Peyer's patch (tissue), 4 donors: ENCODE results near the gene KCNJ6. TPM values are rescaled to one million over a fixed set of nuclear protein-coding genes. Genes with fewer than 3 reads are reported as not detected.

ENCODE experiments used
- DNase-seq, 3 donors: peaks; one replicate each; pipeline ENCODE4 v3.0.0-alpha.2; 2017 to 2019
- H3K27ac ChIP-seq, 4 donors: fragments of 200-600 bp; sonication (generic); one replicate each; pipeline ENCODE4 v1.5.1; 2016 to 2019
- H3K27me3 ChIP-seq, 2 donors: fragments of 200-600 bp; sonication (generic); one replicate each; pipeline ENCODE4 v1.5.1; 2019
- H3K36me3 ChIP-seq, 3 donors: fragments of 200-600 bp; sonication (generic); one replicate each; pipeline ENCODE4 v1.5.1; 2016 to 2019
- H3K4me1 ChIP-seq, 4 donors: fragments of 200-600 bp; sonication (generic); one replicate each; pipeline ENCODE4 v1.5.1; 2016 to 2019
- H3K4me3 ChIP-seq, 4 donors: fragments of 200-600 bp; sonication (generic); 1 replicate in 3 of 4; 2 replicates in 1 of 4; pipeline ENCODE4 v1.5.1; 2016 to 2019; ENCODE audit warnings: mild to moderate bottlenecking in 1 of 4
- H3K9me3 ChIP-seq, 4 donors: fragments of 200-600 bp; sonication (generic); one replicate each; pipeline ENCODE4 v1.5.1; 2016 to 2019; ENCODE audit warnings: mild to moderate bottlenecking in 1 of 4
- POLR2A ChIP-seq, 2 donors: fragments of 450-650 bp; IDR thresholded peaks; one replicate each; pipeline ENCODE4 v1.5.1; 2017; ENCODE audit warnings: antibody characterized with exemption in 2 of 2, mild to moderate bottlenecking in 2 of 2, moderate library complexity in 2 of 2
- total RNA-seq, 4 donors: library from RNA; depleted of rRNA; stranded (reverse); fragments of >200 nt; gene quantifications; one replicate each; pipeline ENCODE4 v1.1.0, GENCODE V29; 2016
- TF ChIP-seq, protein P1 (sequence below), 6 experiments: fragments of 450-650 bp in 4 of 6; fragments of 200-600 bp in 2 of 6; sonication (generic) in 1 of 6; IDR thresholded peaks; one replicate each; pipeline ENCODE4 v1.5.1; 2017 to 2019; ENCODE audit warnings: antibody characterized with exemption in 6 of 6, mild to moderate bottlenecking in 3 of 6, moderate library complexity in 1 of 6

KCNJ6 gene
- total RNA-seq, 4 donors from 2014 or later: 0.13 to 0.83 (median 0.28) TPM

DNA sequence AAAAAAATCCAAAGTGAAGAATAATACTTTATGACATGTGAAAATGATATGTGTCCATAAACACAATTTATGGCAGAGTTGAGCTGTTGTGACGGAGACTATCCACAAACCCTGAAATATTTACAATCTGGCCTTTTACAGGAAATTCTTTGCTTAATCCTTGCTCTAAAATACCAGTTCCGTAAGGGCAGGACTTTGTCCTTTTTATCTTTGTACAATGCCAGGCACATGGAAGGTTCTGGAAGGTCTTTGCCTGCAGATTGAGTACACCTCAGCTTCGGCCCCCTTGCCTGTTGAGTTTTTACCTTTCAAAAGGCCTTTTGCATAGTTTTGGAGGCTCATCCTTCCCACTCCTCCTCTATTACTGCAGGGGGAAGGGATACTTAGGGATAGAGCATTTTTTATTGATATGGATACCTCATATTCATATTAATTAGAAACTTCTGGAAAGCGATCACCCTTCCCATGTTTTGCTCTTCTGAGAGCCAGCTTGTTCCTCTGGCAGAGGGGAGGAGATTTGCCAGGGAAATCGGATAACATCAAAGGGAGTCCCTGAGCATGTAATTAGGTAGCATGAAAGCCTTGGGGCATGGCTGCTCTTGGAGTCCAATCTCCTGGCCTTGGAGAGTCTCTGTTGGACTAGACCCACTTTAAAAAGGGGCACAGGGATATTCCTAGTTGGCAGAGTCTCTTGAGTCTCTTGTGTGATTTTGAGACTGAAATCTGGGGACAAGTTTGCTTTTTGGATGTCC is 217.1 kb downstream of the KCNJ6 start:
- H3K4me3 ChIP-seq: no peak overlapping the region
- H3K27me3 ChIP-seq: no peaks in the 10 kb centered on the region
- no peak for DNase-seq
- no peaks in the 10 kb centered on the region for H3K36me3 ChIP-seq
- H3K4me1 ChIP-seq: no peaks in the 10 kb centered on the region
- no peak for TF ChIP-seq POLR2A (IDR thresholded peaks at IDR 0.05)
- TF ChIP-seq, protein P1, sequence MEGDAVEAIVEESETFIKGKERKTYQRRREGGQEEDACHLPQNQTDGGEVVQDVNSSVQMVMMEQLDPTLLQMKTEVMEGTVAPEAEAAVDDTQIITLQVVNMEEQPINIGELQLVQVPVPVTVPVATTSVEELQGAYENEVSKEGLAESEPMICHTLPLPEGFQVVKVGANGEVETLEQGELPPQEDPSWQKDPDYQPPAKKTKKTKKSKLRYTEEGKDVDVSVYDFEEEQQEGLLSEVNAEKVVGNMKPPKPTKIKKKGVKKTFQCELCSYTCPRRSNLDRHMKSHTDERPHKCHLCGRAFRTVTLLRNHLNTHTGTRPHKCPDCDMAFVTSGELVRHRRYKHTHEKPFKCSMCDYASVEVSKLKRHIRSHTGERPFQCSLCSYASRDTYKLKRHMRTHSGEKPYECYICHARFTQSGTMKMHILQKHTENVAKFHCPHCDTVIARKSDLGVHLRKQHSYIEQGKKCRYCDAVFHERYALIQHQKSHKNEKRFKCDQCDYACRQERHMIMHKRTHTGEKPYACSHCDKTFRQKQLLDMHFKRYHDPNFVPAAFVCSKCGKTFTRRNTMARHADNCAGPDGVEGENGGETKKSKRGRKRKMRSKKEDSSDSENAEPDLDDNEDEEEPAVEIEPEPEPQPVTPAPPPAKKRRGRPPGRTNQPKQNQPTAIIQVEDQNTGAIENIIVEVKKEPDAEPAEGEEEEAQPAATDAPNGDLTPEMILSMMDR (IDR thresholded peaks at IDR 0.05): no peak
- no peak overlapping the region for H3K27ac ChIP-seq
- H3K9me3 ChIP-seq: no peaks in the 10 kb centered on the region

DNA sequence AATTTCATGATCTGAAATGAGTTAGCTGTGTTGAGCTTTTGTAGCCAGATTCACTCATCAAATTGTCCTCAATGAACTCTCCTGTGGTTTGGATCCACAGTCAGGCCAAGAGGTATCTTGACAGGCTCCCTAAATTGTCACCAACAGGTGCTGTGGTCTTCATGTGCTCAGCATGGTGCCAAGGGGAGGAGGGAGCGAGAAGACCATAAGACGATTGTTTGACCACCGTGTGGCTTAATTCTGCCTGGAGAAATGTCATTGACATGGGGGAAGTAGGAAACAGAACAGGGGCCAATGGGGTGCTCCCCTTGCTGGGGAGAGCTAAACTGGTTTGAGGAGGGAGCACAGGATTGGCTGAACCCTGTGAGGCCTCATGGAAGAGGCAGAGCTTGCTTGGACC is 219.3 kb downstream of the KCNJ6 start:
- H3K4me1 ChIP-seq: no peaks in the 10 kb centered on the region

DNA sequence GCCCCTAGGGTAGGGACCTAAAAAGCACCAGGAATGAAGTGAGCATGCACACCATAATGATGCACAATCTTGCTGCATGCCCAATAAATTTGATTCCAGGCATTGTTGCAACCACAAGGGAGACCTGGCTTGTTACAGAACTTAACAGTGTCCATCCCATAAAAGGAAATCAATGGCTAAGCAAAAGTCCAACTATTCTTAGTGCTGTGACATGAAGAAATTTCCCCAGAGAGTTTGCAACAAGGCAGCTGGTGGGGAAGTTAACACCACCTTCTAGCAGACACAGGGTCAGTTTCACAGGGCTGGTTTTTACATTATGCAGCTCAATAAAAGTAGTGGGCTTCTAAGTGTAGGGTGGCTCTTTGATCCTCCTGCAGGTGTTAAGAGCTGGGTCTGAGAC is 221.1 kb downstream of the KCNJ6 start:
- no peaks in the 10 kb centered on the region for H3K27me3 ChIP-seq
- H3K36me3 ChIP-seq: no peaks in the 10 kb centered on the region

More for the DNA sequence above, 219.3 kb downstream of the KCNJ6 start:
- no peak for DNase-seq
- no peaks in the 10 kb centered on the region for H3K9me3 ChIP-seq
- no peaks in the 10 kb centered on the region for H3K27me3 ChIP-seq
- H3K4me3 ChIP-seq: no peak overlapping the region
- no peak overlapping the region for H3K27ac ChIP-seq
- no peak for TF ChIP-seq POLR2A (IDR thresholded peaks at IDR 0.05)
- TF ChIP-seq, protein P1 (IDR thresholded peaks at IDR 0.05): no peak
- no peaks in the 10 kb centered on the region for H3K36me3 ChIP-seq

DNA sequence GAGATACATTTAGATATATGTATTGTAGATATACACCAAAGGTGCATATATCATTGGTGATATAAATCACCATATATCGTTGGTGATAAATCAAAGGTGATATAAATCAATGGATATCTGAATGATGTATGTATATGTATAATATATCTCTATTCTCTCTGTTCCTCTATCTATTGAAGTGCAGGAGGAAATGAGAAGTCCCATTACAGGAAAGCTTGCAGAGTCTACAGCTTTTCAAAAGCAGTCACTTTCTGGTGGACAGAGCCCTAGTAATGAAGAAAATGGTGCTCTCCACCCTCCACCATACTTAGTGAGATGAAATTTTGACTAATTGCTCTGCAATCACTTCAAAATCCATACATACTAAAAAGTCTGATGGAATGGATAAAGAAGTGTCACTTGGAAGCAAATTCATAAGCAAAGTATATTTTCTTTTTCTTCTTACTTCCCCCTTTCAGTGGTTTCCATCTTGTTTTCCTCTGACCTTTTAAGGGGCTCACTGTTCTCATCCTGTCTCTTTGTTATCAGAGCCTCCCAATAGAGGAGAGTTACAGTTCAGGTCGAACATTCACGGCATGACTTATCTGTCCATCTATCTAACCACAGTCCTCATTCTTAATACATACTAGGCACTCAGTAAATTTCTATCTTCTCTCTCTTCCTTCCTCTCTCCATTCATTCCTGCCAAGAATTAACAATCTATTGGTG is 227.2 kb downstream of the KCNJ6 start:
- Histone ChIP-seq H3K36me3 (no peaks in the 10 kb centered on the region), H3K9me3 (no peaks in the 10 kb centered on the region), H3K4me3 (no peak overlapping the region), H3K27ac (no peak overlapping the region), H3K4me1 (no peaks in the 10 kb centered on the region), H3K27me3 (no peaks in the 10 kb centered on the region)
- DNase-seq: no peak
- TF ChIP-seq, protein P1 (IDR thresholded peaks at IDR 0.05): no peak
- no peak for TF ChIP-seq POLR2A (IDR thresholded peaks at IDR 0.05)

More for the DNA sequence above, 221.1 kb downstream of the KCNJ6 start:
- Histone ChIP-seq H3K27ac (no peak overlapping the region), H3K9me3 (no peaks in the 10 kb centered on the region), H3K4me1 (no peaks in the 10 kb centered on the region), H3K4me3 (no peak overlapping the region)
- TF ChIP-seq, protein P1 (IDR thresholded peaks at IDR 0.05): no peak
- no peak for TF ChIP-seq POLR2A (IDR thresholded peaks at IDR 0.05)
- DNase-seq: no peak

DNA sequence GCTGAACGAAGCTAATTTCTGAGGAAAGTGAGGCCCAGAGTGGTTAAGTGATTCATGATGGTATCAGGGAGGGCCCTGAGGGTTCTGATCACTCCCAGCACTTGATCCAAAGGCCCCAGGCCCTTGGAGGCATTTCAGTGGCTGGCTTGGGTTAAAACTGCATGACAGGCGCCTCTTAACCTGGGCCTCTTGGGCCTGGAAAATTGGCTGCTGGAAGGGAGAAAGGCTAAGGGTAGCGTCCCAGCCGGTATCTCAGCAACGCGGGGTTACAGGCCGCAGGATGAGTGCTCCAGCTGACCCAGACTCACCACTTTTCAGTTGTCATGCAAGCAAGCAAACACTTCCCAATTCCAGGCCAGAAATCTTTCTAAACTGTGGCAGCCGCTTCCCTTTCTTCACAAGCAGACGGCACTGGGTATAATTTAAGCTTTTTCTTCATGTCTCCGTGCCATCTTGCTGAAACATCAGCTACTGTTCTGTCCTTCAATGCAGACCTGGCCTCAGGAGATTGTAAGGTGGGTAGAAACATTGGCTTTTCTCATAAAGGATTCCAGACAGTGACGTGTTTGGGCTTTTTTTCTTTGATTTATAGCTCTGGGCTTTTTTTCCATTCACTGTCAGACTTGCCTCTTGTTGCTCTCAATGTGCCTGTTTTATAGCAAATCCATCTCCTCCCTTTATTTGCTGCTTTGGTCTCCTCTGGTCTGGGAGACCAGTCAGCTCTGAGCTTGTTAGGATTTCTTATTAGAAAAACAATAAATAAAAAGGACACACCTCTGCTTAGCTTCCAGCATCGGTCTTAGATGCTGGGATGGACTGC is 229.1 kb downstream of the KCNJ6 start:
- Histone ChIP-seq H3K9me3 (no peaks in the 10 kb centered on the region), H3K36me3 (no peaks in the 10 kb centered on the region), H3K4me3 (no peak overlapping the region), H3K27me3 (no peaks in the 10 kb centered on the region), H3K4me1 (no peaks in the 10 kb centered on the region), H3K27ac (no peak overlapping the region)
- TF ChIP-seq POLR2A (IDR thresholded peaks at IDR 0.05): no peak
- TF ChIP-seq, protein P1 (IDR thresholded peaks at IDR 0.05): no peak
- DNase-seq: no peak
